GM21723 (cell line): Measurements from ENCODE around the gene ZNF683.
A peak's percentile ranks its signal among the peaks of the same experiment; 100 is the strongest.
"Not testable (repeated sequence)": the region's sequence is repeated elsewhere in the genome, so short reads cannot be mapped to it uniquely, and the experiment has no call there.

Experiments
- ATAC-seq: cut with Tn5 transposase; IDR thresholded peaks from one replicate; pipeline ENCODE4 v1.9.1; 2021; ENCODE audit warnings: mild to moderate bottlenecking, moderate library complexity; ENCODE audit not compliant: unreplicated experiment

Gene ZNF683

GRCh38 chr1:26387447-26387846, 14.9 kb upstream of the ZNF683 start:
- ATAC-seq: no peak

GRCh38 chr1:26385063-26385462, 12.5 kb upstream of the ZNF683 start:
- ATAC-seq: not testable (repeated sequence)

GRCh38 chr1:26384076-26384475, 11.5 kb upstream of the ZNF683 start:
- ATAC-seq: no peak

DNA sequence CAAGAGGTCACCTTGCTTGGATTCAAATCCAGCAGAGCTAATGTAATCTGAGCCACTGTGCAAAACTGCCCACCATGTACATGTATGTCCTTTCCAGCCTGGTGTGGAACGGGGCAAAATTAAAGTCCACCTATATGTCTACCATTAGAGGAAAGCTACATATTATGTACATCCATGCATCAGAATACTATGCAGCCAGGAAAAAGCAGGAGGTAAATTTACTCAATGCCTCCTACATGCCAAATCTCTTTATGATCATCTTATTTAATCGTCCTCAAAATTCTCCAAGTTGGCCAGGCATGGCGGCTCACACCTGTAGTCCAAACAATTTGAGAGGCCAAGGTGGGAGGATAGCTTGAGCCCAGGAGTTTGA, 6.3 kb upstream of the ZNF683 start:
- ATAC-seq: no peak

DNA sequence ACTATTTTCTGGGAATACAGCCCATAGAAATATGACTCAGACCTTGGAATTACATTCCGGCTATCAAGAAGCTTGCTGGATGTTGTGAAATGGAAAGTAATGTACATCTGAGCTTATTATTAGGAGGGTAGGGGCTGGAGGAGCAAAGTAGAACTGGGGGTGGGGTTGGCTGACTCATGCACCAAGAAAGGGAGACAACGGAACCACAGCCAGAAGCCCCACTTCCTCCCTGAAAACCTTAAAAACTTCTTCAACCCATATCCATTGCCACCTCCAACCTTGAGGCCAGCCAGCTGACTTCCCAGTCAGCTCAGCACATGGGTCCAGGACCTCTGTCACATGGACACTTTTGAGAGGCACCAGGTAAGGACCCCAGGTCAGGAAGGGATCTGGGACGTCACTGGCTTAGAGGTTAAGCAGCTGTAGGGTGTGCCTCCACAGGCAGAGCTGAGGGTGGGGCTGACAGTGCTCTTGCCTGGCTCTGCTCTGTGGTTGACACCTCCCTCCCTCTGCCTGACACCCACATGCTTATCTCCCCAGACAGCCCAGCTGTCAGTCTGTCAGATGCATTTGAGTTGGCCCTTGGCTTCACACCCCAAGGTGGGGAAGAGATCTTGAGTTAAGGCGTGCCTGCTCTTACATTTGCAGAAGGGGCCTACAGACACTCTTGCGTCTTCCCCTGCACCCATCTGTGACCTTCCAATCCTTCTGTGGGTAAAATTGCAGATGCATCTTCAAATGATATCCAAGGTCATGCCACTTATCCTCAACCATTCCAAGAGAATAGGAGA, 5.7 kb upstream of the ZNF683 start:
- ATAC-seq: peak; percentile 89

DNA sequence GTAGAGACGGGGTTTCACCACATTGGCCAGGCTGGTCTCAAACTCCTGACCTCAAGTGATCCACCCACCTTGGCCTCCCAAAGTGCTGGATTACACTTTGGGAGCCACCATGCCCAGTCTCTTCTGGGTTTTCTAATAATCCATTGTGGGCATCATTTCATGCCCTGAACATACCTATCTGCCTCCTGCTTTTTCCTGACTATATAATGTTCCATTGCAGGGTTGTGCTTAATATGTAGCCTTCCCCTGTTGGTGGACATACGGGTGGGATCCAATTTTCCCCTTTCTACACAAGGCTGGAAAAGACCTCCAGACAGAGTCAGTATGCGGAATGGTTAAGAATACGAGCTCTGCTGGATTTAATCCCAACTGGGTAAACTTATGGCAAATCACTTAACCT, 3.5 kb upstream of the ZNF683 start:
- ATAC-seq: no peak

- ATAC-seq: no peak
Observed at GRCh38 chr1:26375081-26375480, 2.5 kb upstream of the ZNF683 start.

- not testable (repeated sequence) for ATAC-seq
Observed at GRCh38 chr1:26374361-26374760, 1.8 kb upstream of the ZNF683 start.

GRCh38 chr1:26373789-26374188, 1.2 kb upstream of the ZNF683 start:
- ATAC-seq: no peak

DNA sequence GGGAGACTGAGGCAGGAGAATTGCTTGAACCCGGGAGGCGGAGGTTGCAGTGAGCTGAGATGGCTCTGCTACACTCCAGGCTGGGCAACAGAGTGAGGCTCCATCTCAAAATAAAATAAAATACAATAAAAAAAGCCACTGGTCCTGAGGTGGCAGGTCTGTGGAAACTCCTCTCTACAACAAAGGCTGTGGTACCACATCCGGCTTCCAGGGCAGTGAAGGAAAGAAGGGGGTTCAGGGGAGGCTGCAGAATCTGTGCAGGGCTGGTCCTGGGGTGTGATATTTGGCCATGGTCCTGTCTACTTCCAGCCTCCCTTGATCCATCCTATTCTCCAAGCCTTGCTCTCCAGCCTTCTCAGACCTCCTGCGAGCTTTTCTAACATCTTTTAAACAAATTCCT, 731 bp upstream of the ZNF683 start:
- ATAC-seq: no peak

DNA sequence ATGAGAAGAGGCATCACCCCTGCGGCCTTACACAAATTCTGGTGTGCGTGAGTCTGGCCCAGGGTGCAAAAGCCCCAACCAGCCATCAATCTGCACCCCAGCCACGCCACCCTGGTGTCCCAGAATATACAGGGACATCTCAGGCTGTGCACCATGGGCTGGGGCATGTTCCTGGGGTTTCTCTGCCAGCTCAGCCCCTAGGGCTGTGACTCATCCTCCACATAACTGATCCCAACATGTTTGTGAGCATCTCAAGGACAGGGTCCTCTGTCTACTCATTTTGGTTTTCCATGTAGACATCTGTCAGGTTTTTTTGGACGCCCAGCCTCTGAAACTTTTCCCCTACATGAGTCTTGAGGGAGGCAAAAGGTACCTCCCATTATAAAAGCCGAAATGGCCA, 511 bp downstream of the ZNF683 start:
- no peak for ATAC-seq

GRCh38 chr1:26370591-26371382, 1.8 kb downstream of the ZNF683 start:
- no peak for ATAC-seq

DNA sequence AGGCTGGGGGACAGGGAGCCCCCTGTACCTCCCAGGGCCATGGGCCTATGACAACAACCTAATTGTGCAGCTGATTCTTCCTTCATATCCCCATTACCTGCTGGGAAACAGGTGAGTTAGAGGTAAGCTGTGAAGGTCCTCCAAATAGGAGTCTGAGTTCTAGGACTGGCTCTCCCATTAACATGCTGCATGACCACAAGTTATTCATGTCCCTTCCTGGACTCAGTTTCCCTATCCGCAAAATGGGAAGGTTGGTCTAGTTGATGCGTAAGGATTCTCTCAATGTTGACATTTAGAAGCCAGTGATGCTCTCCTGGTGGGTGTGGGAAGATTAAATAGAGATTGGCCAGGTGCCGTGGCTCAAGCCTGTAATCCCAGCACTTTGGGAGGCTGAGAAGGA, 4.1 kb downstream of the ZNF683 start:
- no peak for ATAC-seq

DNA sequence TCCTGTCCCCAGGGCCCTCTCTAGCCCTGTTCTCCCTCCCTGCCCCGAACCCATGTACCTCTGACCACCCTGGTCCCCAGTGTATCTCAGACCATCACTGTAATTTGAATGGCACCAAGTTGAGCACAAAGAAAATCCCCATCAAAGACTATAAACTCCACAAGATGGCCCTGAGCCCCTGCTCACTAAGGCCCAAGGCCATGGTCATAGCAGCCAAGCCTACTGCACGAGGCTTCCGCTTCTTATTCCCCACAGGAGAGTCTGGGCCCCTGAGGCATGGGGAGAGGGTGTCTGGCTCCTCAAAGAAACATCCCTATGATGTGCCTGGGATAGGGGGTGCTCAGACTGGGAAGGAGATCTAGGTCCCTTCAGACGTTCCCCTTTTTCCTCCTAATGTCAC, 4.5 kb downstream of the ZNF683 start:
- ATAC-seq: no peak

DNA sequence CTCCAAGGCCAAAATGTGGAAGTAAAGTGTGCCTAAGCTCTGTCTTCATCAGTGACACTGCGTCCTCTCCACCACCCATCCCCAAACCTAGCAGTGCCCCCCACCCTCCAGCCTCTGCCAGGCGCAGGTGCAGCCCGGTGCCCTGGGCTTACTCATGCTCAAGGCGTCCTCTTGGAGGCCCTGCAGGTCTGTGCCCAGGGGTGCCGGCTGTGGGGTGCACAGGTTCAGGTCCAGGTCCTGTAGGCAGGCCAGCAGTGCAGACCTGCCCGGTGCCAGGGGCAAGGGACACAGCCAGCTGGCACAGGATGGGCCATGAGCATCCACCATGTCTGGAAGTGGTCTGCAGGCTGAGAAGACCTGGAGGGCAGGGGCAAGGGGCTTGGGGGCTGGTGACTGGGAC, 5.1 kb downstream of the ZNF683 start:
- no peak for ATAC-seq

GRCh38 chr1:26364956-26365355, 7.6 kb downstream of the ZNF683 start:
- no peak for ATAC-seq

- no peak for ATAC-seq
Observed at GRCh38 chr1:26363549-26364448, 8.8 kb downstream of the ZNF683 start.

DNA sequence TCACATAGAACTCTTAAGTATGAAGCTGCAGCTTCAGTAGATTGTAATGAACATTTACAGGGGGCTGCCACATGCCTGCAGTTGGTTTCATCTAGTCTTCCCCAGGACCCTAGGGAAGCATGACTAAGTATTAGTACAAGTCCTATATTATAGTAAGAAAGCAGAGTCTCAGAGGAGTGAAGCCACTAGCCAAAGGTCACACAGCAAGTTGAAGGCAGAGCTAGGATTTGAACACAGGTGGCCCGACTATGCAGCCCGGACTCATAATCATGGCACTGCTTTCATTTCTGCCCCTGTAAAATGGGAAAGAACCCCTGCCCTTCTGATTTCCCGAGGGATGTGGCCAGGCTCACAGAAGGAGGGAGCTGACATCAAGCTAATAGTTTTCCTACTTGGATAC, 10.2 kb downstream of the ZNF683 start:
- ATAC-seq: no peak

DNA sequence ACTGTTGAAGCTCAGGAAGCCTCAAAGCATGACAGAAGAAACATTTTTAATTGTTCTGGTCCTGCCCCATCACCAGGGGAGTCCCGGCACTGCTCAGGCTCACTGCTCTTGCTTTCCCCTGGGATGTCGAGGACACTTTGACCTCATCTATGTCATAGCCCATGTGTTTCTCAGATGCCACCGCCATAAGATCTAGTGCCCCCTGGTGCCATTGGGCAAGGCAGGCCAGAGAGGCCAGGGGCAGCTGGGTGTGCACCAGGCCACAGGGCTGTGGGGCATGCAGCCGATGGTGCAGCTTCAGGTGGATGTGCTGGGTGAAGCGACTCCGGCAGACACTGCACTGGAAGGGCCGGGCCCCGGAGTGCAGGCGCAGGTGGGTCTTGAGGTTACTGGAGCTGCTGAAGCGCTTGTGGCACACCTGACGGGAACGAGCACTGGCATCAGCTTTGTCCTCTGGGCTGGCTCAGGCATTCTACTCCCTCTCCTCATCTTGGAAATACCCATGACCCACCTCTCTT, 10.9 kb downstream of the ZNF683 start:
- ATAC-seq: no peak

GRCh38 chr1:26360807-26361604, 11.5 kb downstream of the ZNF683 start:
- ATAC-seq: no peak
